ENCODE data around the gene ADAP1. TPM values are rescaled to one million over a fixed set of nuclear protein-coding genes. Genes with fewer than 3 reads are reported as not detected.

ADAP1 gene
- total RNA-seq, 1 donor from 2014 or later = 5.2 TPM

DNA sequence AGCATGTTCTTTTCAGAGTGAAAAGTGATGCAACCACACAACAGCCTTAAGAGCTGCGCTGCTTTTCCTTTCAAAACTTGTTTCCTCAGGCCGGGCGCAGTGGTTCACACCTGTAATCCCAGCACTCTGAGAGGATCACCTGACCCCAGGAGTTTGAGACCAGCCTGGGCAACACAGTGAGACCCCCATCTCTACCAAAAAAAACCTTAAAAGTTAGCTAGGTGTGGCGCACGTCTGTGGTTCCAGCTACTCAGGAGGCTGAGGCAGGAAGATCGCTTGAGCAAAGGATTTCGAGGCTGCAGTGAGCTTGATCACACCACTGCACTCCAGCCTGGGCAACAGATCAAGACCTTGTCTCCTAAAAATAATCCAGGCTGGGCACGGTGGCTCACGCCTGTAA lies 18.8 kb upstream of the ADAP1 start:
- no peak for DNase-seq (ENCODE audit: low read depth, low spot score)
- Mint-ChIP-seq H3K27me3 (ENCODE audit: low read depth) (peaks cover 2% of the 10 kb centered on the region), H3K4me1 (peaks cover 29% of the 10 kb centered on the region), H3K4me3 (peak overlapping the region; percentile 70), H3K36me3 (ENCODE audit: low read depth) (no peaks in the 10 kb centered on the region), H3K27ac (ENCODE audit: unreplicated experiment) (no peak overlapping the region), H3K9me3 (no peaks in the 10 kb centered on the region)
- TF ChIP-seq, protein P1, sequence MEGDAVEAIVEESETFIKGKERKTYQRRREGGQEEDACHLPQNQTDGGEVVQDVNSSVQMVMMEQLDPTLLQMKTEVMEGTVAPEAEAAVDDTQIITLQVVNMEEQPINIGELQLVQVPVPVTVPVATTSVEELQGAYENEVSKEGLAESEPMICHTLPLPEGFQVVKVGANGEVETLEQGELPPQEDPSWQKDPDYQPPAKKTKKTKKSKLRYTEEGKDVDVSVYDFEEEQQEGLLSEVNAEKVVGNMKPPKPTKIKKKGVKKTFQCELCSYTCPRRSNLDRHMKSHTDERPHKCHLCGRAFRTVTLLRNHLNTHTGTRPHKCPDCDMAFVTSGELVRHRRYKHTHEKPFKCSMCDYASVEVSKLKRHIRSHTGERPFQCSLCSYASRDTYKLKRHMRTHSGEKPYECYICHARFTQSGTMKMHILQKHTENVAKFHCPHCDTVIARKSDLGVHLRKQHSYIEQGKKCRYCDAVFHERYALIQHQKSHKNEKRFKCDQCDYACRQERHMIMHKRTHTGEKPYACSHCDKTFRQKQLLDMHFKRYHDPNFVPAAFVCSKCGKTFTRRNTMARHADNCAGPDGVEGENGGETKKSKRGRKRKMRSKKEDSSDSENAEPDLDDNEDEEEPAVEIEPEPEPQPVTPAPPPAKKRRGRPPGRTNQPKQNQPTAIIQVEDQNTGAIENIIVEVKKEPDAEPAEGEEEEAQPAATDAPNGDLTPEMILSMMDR (conservative IDR thresholded peaks at IDR 0.05) = no peak

DNA sequence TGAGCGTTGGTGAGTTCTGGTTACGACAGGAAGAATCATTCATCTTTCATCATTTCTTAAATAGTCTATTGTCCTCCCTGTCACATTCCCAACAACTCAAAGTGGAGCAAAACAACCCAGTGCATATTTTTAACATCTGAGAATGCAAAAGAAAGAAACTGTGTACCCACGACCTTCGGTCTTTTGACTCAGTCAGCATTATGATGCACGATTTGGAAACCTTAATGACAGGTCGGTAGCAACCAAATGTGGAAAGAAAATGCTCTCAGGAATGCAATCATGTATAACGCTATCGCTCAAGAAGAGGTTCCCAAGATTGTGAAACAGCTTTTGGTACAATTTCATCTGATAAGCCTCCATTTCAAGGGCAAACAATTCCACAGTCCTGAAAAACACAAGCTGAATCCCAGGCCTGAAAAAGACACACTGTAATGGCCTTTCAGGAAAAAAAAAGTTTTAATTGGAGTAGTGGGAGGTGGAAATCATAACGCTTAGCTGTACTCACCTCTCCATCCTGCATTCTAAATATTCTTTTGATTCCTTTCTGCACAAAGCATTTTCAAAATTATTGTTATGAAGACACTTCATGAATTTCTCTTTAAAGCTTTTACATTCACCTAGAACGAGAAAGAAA lies 18.3 kb upstream of the ADAP1 start:
- H3K36me3 Mint-ChIP-seq (ENCODE audit: low read depth) = no peaks in the 10 kb centered on the region
- H3K9me3 Mint-ChIP-seq = no peaks in the 10 kb centered on the region
- no peak for DNase-seq (ENCODE audit: low read depth, low spot score)
- H3K27me3 Mint-ChIP-seq (ENCODE audit: low read depth) = no peaks in the 10 kb centered on the region
- TF ChIP-seq, protein P1 (conservative IDR thresholded peaks at IDR 0.05) = no peak
- peak overlapping the region; percentile 70 for H3K4me3 Mint-ChIP-seq
- H3K27ac Mint-ChIP-seq (ENCODE audit: unreplicated experiment) = no peak overlapping the region
- peaks cover 25% of the 10 kb centered on the region for H3K4me1 Mint-ChIP-seq

DNA sequence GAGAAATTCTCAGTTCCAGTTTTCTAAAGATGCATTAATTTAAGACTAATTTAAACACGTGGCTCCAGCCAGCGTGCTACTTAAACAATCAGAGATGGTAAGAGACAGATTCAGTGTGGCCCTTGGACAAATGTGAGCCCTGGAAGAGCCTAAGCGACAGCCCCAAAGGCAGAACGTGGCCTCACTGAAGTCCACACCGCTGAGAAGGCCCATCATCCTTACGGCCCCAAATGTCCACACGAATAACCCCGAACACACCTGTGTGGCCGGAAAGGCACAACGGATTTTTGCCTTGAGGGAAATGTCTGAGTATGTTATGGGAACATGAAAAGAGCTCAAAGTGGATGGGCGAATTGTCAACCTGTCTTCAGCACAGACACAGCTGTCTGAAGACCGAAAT lies 17.6 kb upstream of the ADAP1 start:
- H3K4me1 Mint-ChIP-seq = peaks cover 19% of the 10 kb centered on the region
- peak overlapping the region; percentile 70 for H3K4me3 Mint-ChIP-seq
- H3K27me3 Mint-ChIP-seq (ENCODE audit: low read depth) = no peaks in the 10 kb centered on the region
- no peaks in the 10 kb centered on the region for H3K9me3 Mint-ChIP-seq
- no peak for DNase-seq (ENCODE audit: low read depth, low spot score)
- TF ChIP-seq, protein P1 (conservative IDR thresholded peaks at IDR 0.05) = no peak
- no peak overlapping the region for H3K27ac Mint-ChIP-seq (ENCODE audit: unreplicated experiment)
- H3K36me3 Mint-ChIP-seq (ENCODE audit: low read depth) = no peaks in the 10 kb centered on the region

DNA sequence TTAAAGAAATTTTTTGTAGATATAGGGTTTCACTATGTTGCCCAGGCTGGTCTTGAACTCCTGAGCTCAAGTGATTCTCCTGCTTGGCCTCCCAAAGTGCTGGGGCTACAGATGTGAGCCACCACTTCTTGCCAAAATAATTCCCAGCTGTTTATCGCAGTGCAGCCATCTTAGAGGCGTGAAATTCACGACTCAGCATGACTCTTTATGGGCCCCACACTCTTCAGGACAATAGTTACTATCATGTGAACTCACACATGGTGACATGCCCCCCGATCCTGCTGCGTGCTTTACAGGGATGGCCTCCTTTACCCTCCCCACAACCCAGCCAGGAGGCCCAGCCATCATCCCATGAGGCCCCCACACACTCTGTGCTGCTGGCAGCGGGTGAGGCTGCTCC lies 16.3 kb upstream of the ADAP1 start:
- DNase-seq (ENCODE audit: low read depth, low spot score) = no peak
- Mint-ChIP-seq H3K27ac (ENCODE audit: unreplicated experiment) (peak overlapping the region; percentile 81), H3K4me1 (peaks cover 20% of the 10 kb centered on the region), H3K4me3 (peak overlapping the region; percentile 75), H3K36me3 (ENCODE audit: low read depth) (no peaks in the 10 kb centered on the region), H3K27me3 (ENCODE audit: low read depth) (no peaks in the 10 kb centered on the region), H3K9me3 (no peaks in the 10 kb centered on the region)
- TF ChIP-seq, protein P1 (conservative IDR thresholded peaks at IDR 0.05) = no peak

DNA sequence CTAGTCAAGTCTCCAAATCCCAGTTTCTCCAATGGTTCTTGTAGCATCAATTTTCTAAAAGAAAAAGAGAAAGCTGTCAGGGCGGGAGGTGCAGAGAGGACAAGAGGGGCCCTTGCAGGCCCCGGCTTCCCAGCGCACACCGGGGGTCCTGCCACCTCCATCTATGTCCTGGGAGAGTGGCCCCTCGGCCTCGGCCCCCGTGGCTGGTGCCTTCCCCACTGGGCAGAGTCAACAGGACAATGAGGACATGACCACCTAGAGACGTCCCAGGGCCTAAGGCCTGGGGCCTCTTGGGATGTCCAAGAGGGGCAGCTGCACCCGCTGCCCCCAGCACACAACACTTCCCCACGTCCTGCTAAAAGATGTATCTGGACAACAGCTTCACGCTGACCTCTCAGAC lies 14.9 kb upstream of the ADAP1 start:
- no peaks in the 10 kb centered on the region for H3K36me3 Mint-ChIP-seq (ENCODE audit: low read depth)
- H3K9me3 Mint-ChIP-seq = no peaks in the 10 kb centered on the region
- H3K27me3 Mint-ChIP-seq (ENCODE audit: low read depth) = peaks cover 3% of the 10 kb centered on the region
- H3K27ac Mint-ChIP-seq (ENCODE audit: unreplicated experiment) = no peak overlapping the region
- TF ChIP-seq, protein P1 (conservative IDR thresholded peaks at IDR 0.05) = no peak
- H3K4me1 Mint-ChIP-seq = peaks cover 25% of the 10 kb centered on the region
- H3K4me3 Mint-ChIP-seq = peak overlapping the region; percentile 47
- DNase-seq (ENCODE audit: low read depth, low spot score) = no peak
